Subcutaneous adipose tissue (tissue), 4 donors: Measurements from ENCODE around the gene FILIP1. TPM values are rescaled to one million over a fixed set of nuclear protein-coding genes. Genes with fewer than 3 reads are reported as not detected.

Source experiments
- total RNA-seq, 4 donors: library from RNA; depleted of rRNA; stranded (reverse); fragments of >200 nt; gene quantifications; one replicate each; pipeline ENCODE4 v1.1.0, GENCODE V29; 2016
- TF ChIP-seq, protein P1 (sequence below): fragments of 450-650 bp; IDR thresholded peaks from one replicate; pipeline ENCODE4 v1.5.1; 2016; ENCODE audit warnings: low read depth, mild to moderate bottlenecking, control low read depth, antibody characterized with exemption, moderate library complexity

FILIP1 gene
- total RNA-seq, 4 donors from 2014 or later = 3.4 to 16.2 (median 5.8) TPM

DNA sequence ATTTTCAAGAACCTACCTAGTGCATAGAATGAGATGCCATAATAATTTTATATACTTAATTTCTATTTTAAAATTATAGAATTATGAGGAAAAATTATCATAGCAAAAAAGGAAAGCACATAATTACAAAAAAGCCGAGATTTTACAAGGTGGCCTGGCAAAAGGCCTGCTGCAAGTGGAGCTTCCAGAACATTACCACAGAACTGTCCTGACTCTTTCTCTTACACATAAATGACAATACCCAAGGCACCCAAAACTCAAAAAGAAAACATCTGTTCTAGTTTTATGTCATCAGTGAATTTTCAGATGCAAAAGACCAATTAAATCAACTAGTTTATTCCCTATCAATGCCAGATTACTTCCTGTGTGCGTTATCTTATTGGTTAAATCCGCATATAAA, 74.2 kb downstream of the FILIP1 start:
- TF ChIP-seq, protein P1, sequence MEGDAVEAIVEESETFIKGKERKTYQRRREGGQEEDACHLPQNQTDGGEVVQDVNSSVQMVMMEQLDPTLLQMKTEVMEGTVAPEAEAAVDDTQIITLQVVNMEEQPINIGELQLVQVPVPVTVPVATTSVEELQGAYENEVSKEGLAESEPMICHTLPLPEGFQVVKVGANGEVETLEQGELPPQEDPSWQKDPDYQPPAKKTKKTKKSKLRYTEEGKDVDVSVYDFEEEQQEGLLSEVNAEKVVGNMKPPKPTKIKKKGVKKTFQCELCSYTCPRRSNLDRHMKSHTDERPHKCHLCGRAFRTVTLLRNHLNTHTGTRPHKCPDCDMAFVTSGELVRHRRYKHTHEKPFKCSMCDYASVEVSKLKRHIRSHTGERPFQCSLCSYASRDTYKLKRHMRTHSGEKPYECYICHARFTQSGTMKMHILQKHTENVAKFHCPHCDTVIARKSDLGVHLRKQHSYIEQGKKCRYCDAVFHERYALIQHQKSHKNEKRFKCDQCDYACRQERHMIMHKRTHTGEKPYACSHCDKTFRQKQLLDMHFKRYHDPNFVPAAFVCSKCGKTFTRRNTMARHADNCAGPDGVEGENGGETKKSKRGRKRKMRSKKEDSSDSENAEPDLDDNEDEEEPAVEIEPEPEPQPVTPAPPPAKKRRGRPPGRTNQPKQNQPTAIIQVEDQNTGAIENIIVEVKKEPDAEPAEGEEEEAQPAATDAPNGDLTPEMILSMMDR = no peak

DNA sequence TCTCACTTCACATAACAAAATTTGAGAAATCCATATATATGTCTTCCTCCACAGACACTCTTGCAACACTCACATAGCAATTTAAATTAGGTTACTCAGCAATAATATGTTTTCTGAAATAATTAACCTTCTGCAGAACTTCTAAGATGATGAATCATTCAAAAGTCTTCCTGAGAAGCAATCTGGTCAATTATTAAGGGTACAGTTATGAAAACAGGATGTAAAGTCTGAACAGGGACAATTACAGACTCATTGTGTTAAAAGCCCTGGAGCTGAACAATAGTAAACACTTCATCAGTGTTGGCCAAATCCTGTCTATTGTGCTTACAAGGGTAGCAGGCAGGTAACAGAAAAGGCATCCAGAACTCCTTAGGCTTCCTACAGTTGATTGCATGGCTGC, 75.4 kb downstream of the FILIP1 start:
- TF ChIP-seq, protein P1 = no peak

DNA sequence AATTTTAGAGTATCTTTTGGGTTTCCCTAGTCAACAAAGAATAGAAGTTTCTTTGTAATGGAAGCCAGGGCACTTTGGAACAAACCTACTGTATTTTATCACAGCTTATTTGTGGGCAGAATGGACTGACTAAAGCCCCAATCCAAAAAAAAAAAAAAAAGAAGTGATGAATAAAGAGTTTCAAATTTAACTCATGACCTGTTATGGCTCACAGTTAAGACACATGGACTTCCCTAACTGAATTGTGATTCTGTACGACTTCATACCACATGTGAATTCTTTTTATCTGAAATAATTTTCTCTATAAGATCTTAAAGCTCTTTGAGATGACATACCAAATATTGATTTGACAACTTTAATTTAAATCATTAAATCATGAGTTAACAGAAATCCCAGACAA, 77.2 kb downstream of the FILIP1 start:
- TF ChIP-seq, protein P1 = no peak

DNA sequence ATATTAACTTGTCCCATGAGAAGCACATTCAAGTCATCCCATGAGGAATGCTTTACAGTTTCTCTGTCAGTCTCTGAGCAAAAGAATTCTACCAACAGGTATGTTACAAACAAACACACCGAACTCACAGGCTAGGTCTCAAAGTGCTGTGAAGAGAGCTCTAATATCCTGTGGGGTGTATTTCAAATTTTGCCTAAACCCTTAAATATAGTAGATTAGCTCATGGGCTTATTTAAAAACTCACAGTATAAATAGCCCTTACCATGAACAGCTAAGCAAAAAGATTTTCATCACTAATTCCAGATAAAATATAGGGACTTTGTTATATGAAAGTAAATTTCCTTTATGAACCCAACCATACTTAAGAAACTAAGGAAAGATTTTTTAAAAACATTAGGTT, 77.8 kb downstream of the FILIP1 start:
- TF ChIP-seq, protein P1 = no peak

DNA sequence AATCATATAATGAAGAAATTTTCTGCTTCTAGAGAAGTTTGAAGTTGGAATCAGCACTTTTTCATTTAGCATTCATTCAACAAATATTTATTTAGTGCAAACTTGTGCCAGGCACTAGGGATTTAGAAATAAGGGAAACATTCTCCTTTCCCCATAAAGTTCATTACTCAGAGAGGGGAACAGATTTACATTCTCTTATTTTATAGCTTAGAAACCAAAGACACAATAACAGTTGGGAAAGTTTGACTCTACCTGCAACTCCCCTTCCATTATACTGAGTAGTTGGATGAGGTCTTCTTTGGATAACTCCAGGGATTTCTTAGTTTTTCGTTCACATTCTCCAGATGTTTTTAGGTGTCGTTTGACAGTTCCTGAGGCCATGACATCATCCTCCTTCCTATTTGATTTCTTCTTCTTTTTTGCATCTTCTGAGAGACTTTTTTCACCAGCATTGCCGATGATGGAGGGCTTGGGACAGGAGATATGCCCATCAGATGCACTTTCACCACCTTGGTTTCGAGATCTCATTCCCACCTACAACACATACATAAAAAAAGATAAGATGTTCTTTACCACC, 79.1 kb downstream of the FILIP1 start:
- TF ChIP-seq, protein P1 = no peak

DNA sequence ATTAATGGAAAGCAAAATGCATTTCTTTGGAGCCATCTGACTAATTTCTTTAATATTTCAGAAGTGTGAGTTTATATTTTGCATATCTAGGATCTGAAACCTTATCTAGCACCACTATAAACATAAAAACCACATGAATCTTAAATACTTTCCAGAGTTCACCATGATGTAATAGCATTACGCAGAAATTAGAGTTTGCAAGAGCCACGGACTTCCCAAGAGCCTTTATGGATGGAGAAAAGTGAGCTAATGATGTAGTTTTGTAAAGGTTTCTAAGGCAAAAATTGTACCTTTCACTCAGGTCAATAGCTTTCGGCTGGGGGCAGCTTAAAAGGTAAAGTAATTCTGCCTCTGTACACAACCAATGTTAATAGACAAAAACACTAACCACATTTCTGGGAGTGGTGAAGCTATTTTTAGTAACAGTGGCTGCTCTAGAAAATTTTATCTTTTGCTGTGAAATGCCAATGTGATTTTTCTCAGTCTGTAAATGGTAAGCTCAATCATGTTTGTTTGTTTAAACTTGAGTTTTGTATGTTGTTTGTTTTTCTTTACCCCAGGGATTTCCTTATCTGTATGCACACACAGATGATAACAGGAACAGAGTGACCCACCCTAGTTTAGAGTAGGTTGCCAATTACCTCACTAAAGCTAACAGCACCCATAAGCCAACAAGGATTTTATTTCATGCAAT, 80.5 kb downstream of the FILIP1 start:
- TF ChIP-seq, protein P1 = no peak

DNA sequence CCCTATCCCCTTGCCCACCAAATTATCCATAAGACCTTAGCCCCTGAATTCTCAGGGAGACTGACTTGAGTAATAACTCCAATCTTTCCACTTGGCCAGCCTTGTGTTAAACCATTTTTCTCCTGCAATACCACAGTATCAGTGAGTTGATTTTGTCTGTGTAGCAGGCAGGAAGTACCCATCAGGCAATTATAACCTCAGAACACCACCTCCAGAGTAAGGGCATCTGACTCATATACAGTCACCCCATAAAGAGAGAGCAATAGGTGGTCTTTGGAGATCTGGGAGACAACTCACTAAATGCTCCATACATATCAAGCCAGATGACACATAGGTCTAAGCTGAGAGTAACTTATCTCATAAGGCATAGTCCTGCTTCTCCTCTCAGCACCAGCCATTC, 83.7 kb downstream of the FILIP1 start:
- TF ChIP-seq, protein P1 = no peak
